Ovary (tissue), 9 donors: ENCODE data around the gene DYNC2LI1. TPM values are rescaled to one million over a fixed set of nuclear protein-coding genes. Genes with fewer than 3 reads are reported as not detected.

Source experiments
- DNase-seq, 5 donors: peaks; one replicate each; pipeline ENCODE4 v3.0.0-alpha.2; 2019 to 2020
- H3K27ac ChIP-seq, 2 donors: fragments of 200-600 bp; one replicate each; pipeline versions ENCODE4 v1.5.1 to v1.8.0; 2019 to 2022
- H3K27me3 ChIP-seq: fragments of 200-600 bp; one replicate; pipeline ENCODE4 v1.8.0; 2022
- H3K36me3 ChIP-seq: fragments of 200-600 bp; sonication (generic); one replicate; pipeline ENCODE4 v1.5.1; 2019
- H3K4me1 ChIP-seq: one replicate; pipeline ENCODE4 v1.8.1; 2013; ENCODE audit warnings: mild to moderate bottlenecking, moderate library complexity; ENCODE audit not compliant: insufficient read depth
- H3K4me3 ChIP-seq: fragments of 200-600 bp; sonication (generic); one replicate; pipeline ENCODE4 v1.5.1; 2017
- H3K9me3 ChIP-seq, 2 donors: fragments of 200-600 bp in 1 of 2; sonication (generic) in 1 of 2; one replicate each; pipeline versions ENCODE4 v1.5.1 to v1.8.1; 2013 to 2019; ENCODE audit warnings: mild to moderate bottlenecking in 1 of 2, moderate library complexity in 1 of 2
- CTCF ChIP-seq, 3 donors: fragments of 450-650 bp in 2 of 3; fragments of 200-600 bp in 1 of 3; IDR thresholded peaks; one replicate each; pipeline versions ENCODE4 v1.5.1 to v1.8.0; 2016 to 2022; ENCODE audit warnings: antibody characterized with exemption in 3 of 3, mild to moderate bottlenecking in 1 of 3
- EP300 ChIP-seq: sonication (generic); formaldehyde crosslinking; IDR thresholded peaks from one replicate; pipeline ENCODE4 v1.6.1; 2017; ENCODE audit warnings: antibody characterized with exemption
- POLR2A ChIP-seq: fragments of 450-650 bp; IDR thresholded peaks from one replicate; pipeline ENCODE4 v1.6.1; 2017; ENCODE audit warnings: antibody characterized with exemption, mild to moderate bottlenecking, moderate library complexity
- WGBS, 3 donors: extraction: QIAGEN DNeasy Blood & Tissue Kit in 1 of 3; methylation state at CpG; one replicate each; pipeline versions ENCODE4 v1.1.5 to v1.1.7; 2013 to 2017; 5-methylcytosine and 5-hydroxymethylcytosine counted together
- intact Hi-C, 4 donors: fragments of 100-400 bp; cut with DNase I; formaldehyde crosslinking; loops; one replicate each; pipeline versions ENCODE4 v1.11.0 to v1.15.1; 2022 to 2023
- polyA plus RNA-seq, 2 donors: library from polyadenylated mRNA; stranded (reverse); fragments of 200-250 nt in 1 of 2; fragments of 350-450 nt in 1 of 2; fragmentation: Illumina TruSeq in 1 of 2; extraction: RNeasy Lipid Tissue Mini Kit (QIAGEN cat#74804) in 1 of 2; gene quantifications; one replicate each; pipeline ENCODE4 v1.2.3, GENCODE V29; 2013 to 2014
- total RNA-seq, 7 donors: library from RNA; depleted of rRNA in 2 of 7; stranded (reverse); fragments of >200 nt in 2 of 7; fragmentation: NEBNext Ultra II Directional in 3 of 7; extraction: Animal tissue kit (Norgen Biotek cat#: 25700) in 3 of 7; gene quantifications; one replicate each; pipeline versions ENCODE4 v1.1.0 to v1.2.4, GENCODE V29; 2016 to 2023
- donor health status: DM: no; HTN: no; CAD: no; lungs with moderate emphysema.
- donor health status: DM: no; HTN: no; CAD: no.
- donor health status: Bipolar disorder and iron deficiency.
- donor health status: DM: yes; HTN: yes; CAD: no.
- donor health status: DM: no; HTN: no; CAD: no.
- donor health status: DM: yes; HTN: yes; CAD: no.

The DYNC2LI1 gene
- total and polyA plus RNA-seq, 9 donors = 18.1 to 54.3 (median 31.6) TPM

DNA sequence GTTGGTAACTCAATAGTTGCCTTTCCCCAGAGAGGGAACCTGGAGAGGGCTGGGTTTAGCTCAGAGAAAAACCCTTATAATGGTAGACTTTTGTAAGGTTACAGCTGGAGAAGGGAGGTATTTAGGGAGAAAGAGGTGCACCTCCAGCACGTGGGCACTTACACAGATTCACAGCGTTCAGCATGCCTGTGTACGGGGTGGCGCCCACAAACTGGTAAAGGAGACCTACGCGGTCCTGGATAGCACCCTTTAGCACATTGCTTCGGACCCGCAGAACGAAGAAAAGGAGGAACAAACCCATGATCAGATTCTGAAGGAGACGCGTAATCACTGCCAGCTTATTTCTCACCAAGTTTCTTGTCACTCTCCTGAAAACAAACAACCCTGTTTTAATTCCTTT is 49.9 kb downstream of the DYNC2LI1 start:
- no peak for DNase-seq
- Histone ChIP-seq H3K4me1 (no peaks in the 10 kb centered on the region), H3K36me3 (no peaks in the 10 kb centered on the region), H3K9me3 (no peaks in the 10 kb centered on the region), H3K4me3 (no peak overlapping the region), H3K27me3 (no peaks in the 10 kb centered on the region), H3K27ac (no peak overlapping the region)
- TF ChIP-seq EP300 = no peak
- no peak for TF ChIP-seq CTCF (IDR thresholded peaks at IDR 0.05)
- no peak for TF ChIP-seq POLR2A
- 89 to 93% (median 91%) methylated on average over 11 of the region's 11 CpGs for WGBS, 3 donors
- intact Hi-C loops = no loop called here

GRCh38 chr2:43824512-43824911 is 50.7 kb downstream of the DYNC2LI1 start:
- WGBS, 3 donors = 89 to 92% (median 90%) methylated on average over 2 of the region's 2 CpGs
- H3K27me3 ChIP-seq = no peaks in the 10 kb centered on the region
- no peaks in the 10 kb centered on the region for H3K36me3 ChIP-seq
- H3K27ac ChIP-seq = no peak overlapping the region
- H3K4me3 ChIP-seq = no peak overlapping the region
- no peak for TF ChIP-seq CTCF (IDR thresholded peaks at IDR 0.05)
- no peak for TF ChIP-seq EP300
- TF ChIP-seq POLR2A = no peak
- intact Hi-C loops = no loop called here
- DNase-seq = no peak
- H3K9me3 ChIP-seq = no peaks in the 10 kb centered on the region
- no peaks in the 10 kb centered on the region for H3K4me1 ChIP-seq

GRCh38 chr2:43824951-43825493 is 51.2 kb downstream of the DYNC2LI1 start:
- 62 to 76% (median 76%) methylated on average over 12 of the region's 12 CpGs for WGBS, 3 donors
- Histone ChIP-seq H3K9me3 (no peaks in the 10 kb centered on the region), H3K4me1 (no peaks in the 10 kb centered on the region), H3K27ac (no peak overlapping the region), H3K27me3 (no peaks in the 10 kb centered on the region), H3K36me3 (no peaks in the 10 kb centered on the region), H3K4me3 (no peak overlapping the region)
- intact Hi-C loops = no loop called here
- TF ChIP-seq POLR2A = no peak
- DNase-seq = no peak

DNA sequence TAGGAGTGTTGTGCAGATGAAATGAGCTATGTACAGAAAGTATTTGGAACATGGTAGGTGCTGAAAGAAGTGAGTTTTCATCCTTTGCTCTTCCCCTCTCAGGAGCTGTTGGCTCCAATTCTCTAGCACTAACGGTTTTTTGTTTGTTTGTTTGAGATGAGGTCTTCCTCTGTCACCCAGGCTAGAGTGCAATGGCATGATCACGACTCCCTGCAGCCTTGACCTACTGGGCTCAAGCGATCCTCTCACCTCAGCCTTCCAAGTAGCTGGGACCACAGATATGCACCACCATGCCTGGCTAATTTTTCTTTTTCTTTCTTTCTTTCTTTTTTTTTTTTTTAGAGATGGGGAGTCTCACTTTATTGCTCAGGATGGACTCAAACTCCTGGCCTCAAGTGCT is 52.0 kb downstream of the DYNC2LI1 start:
- no peaks in the 10 kb centered on the region for H3K4me1 ChIP-seq
- TF ChIP-seq POLR2A (no peak), CTCF (IDR thresholded peaks at IDR 0.05) (no peak), EP300 (no peak)
- 58 to 68% (median 65%) methylated on average over 3 of the region's 3 CpGs for WGBS, 3 donors
- H3K27me3 ChIP-seq = no peaks in the 10 kb centered on the region
- H3K9me3 ChIP-seq = no peaks in the 10 kb centered on the region
- no peak for DNase-seq
- no peak overlapping the region for H3K4me3 ChIP-seq
- intact Hi-C loops = no loop called here
- no peaks in the 10 kb centered on the region for H3K36me3 ChIP-seq
- no peak overlapping the region for H3K27ac ChIP-seq

DNA sequence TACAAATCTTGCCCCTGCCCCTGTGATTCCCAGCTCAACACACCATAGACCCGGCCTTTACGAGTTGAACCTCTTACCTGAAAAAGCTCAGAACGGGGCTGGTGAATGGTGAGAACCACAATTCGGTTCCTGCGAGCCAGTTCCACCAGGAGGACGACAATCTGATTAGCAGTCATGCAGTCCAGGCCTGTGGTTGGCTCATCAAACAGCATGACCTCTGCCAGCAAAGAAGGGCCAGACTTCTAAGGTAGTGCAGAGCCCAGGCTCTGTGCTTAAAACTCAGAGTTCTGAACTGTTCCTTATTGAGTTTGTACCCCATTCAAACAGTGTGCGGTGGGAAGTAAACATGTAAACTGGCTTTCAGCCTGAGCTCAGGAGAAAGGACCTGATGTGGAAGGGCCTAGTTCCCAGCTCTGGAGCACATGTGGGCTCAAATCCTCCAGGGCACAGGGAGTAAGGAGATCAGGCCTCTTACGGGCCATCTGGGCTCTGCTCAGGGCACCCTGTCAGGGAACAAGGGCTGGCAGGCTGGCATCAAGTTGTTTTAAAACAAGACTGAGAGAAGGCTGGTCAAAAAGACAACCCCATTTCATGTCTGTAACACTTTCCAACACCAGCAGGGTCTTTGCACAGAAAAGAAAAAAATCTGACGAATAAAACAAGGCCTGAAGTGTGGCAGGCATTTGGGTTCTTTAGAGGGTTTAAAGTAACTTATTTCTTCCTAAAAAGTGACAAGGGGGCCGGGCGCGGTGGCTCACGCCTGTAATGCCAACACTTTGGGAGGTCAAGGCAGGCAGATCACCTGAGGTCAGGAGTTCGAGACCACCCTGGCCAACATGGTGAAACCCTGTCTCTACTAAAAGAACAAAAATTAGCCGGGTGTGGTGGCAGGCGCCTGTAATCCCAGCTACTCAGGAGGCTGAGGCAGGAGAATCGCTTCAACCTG is 52.7 kb downstream of the DYNC2LI1 start:
- Histone ChIP-seq H3K4me1 (no peaks in the 10 kb centered on the region), H3K27me3 (no peaks in the 10 kb centered on the region), H3K4me3 (no peak overlapping the region), H3K27ac (no peak overlapping the region), H3K36me3 (no peaks in the 10 kb centered on the region), H3K9me3 (no peaks in the 10 kb centered on the region)
- 95% methylated on average over 17 of the region's 17 CpGs for WGBS, 3 donors
- TF ChIP-seq POLR2A (no peak), EP300 (no peak), CTCF (IDR thresholded peaks at IDR 0.05) (no peak)
- intact Hi-C loops = no loop called here
- no peak for DNase-seq
